Skeletal muscle tissue (tissue), 4 donors: ENCODE data around the gene SRP14. TPM values are rescaled to one million over a fixed set of nuclear protein-coding genes. Genes with fewer than 3 reads are reported as not detected.
"Not testable (repeated sequence)": the region's sequence is repeated elsewhere in the genome, so short reads cannot be mapped to it uniquely, and the experiment has no call there.

Source experiments
- H3K27ac ChIP-seq: one replicate; pipeline ENCODE4 v1.7.0; 2013; ENCODE audit warnings: mild to moderate bottlenecking, low read depth, low read length, inconsistent platforms
- H3K27me3 ChIP-seq, 3 donors: one replicate each; pipeline ENCODE4 v1.7.0; 2013; ENCODE audit warnings: low read length in 3 of 3; ENCODE audit not compliant: control insufficient read depth in 3 of 3, insufficient read depth in 3 of 3
- H3K36me3 ChIP-seq, 3 donors: one replicate each; pipeline ENCODE4 v1.7.0; 2013; ENCODE audit warnings: low read length in 3 of 3; ENCODE audit not compliant: control insufficient read depth in 3 of 3, insufficient read depth in 3 of 3
- H3K4me1 ChIP-seq, 3 donors: one replicate each; pipeline ENCODE4 v1.7.0; 2013; ENCODE audit warnings: low read length in 3 of 3, mild to moderate bottlenecking in 3 of 3; ENCODE audit not compliant: control insufficient read depth in 3 of 3, insufficient read depth in 3 of 3
- H3K4me3 ChIP-seq, 3 donors: one replicate each; pipeline ENCODE4 v1.7.0; 2013; ENCODE audit warnings: low read length in 3 of 3
- H3K9ac ChIP-seq, 3 donors: one replicate each; pipeline ENCODE4 v1.7.0; 2013; ENCODE audit warnings: low read length in 3 of 3, mild to moderate bottlenecking in 3 of 3, moderate library complexity in 2 of 3, low read depth in 1 of 3
- H3K9me3 ChIP-seq, 3 donors: one replicate each; pipeline ENCODE4 v1.7.0; 2013; ENCODE audit warnings: low read length in 3 of 3; ENCODE audit not compliant: control insufficient read depth in 3 of 3
- total RNA-seq: library from RNA; depleted of rRNA; stranded (reverse); fragments of >200 nt; gene quantifications from one replicate; pipeline ENCODE4 v1.2.3, GENCODE V29; 2014
- donor health status: Osteomylitis.

Gene SRP14
- total RNA-seq, 1 donor from 2014 or later: 72.5 TPM

- H3K4me1 ChIP-seq: peaks cover 0 to 4% (median 4%) of the 10 kb centered on the region in 3 donors
- no peaks in the 10 kb centered on the region for H3K27me3 ChIP-seq
- H3K9ac ChIP-seq: no peak overlapping the region
- H3K36me3 ChIP-seq: peaks cover 28 to 81% (median 69%) of the 10 kb centered on the region in 3 donors
- no peaks in the 10 kb centered on the region for H3K9me3 ChIP-seq
- no peak overlapping the region for H3K27ac ChIP-seq
- H3K4me3 ChIP-seq: no peak overlapping the region
These were observed 8.7 kb downstream of the SRP14 start for GRCh38 chr15:40029979-40030893.

- Histone ChIP-seq H3K4me1 (peaks cover 0 to 4% (median 4%) of the 10 kb centered on the region in 3 donors), H3K9me3 (no peaks in the 10 kb centered on the region), H3K27me3 (no peaks in the 10 kb centered on the region), H3K36me3 (peaks cover 18 to 75% (median 63%) of the 10 kb centered on the region in 3 donors), H3K9ac (no peak overlapping the region), H3K4me3 (no peak overlapping the region), H3K27ac (no peak overlapping the region)
These were observed 10.1 kb downstream of the SRP14 start for GRCh38 chr15:40028853-40029252.

GRCh38 chr15:40028193-40028592, 10.8 kb downstream of the SRP14 start:
- Histone ChIP-seq H3K4me3 (no peak overlapping the region), H3K36me3 (peaks cover 18 to 70% (median 64%) of the 10 kb centered on the region in 3 donors), H3K9ac (no peak overlapping the region), H3K27me3 (no peaks in the 10 kb centered on the region), H3K4me1 (peaks cover 0 to 4% (median 4%) of the 10 kb centered on the region in 3 donors), H3K27ac (peak overlapping the region; percentile 34), H3K9me3 (no peaks in the 10 kb centered on the region)

GRCh38 chr15:40016224-40016865, 22.6 kb downstream of the SRP14 start:
- H3K9me3 ChIP-seq: no peaks in the 10 kb centered on the region
- H3K27me3 ChIP-seq: no peaks in the 10 kb centered on the region
- peaks cover 28 to 59% (median 28%) of the 10 kb centered on the region in 3 donors for H3K36me3 ChIP-seq
- no peak overlapping the region for H3K4me3 ChIP-seq
- H3K4me1 ChIP-seq: peaks cover 0 to 10% (median 10%) of the 10 kb centered on the region in 3 donors
- H3K27ac ChIP-seq: no peak overlapping the region
- H3K9ac ChIP-seq: no peak overlapping the region

GRCh38 chr15:40014390-40014789, 24.6 kb downstream of the SRP14 start:
- H3K27ac ChIP-seq: no peak overlapping the region
- H3K9ac ChIP-seq: no peak overlapping the region
- H3K4me1 ChIP-seq: peaks cover 0 to 10% (median 10%) of the 10 kb centered on the region in 3 donors
- peaks cover 25 to 53% (median 29%) of the 10 kb centered on the region in 3 donors for H3K36me3 ChIP-seq
- H3K27me3 ChIP-seq: no peaks in the 10 kb centered on the region
- H3K9me3 ChIP-seq: no peaks in the 10 kb centered on the region
- no peak overlapping the region for H3K4me3 ChIP-seq

- peaks cover 24 to 50% (median 28%) of the 10 kb centered on the region in 3 donors for H3K36me3 ChIP-seq
- H3K27me3 ChIP-seq, H3K27ac ChIP-seq, H3K9me3 ChIP-seq, H3K4me1 ChIP-seq, H3K9ac ChIP-seq, H3K4me3 ChIP-seq: not testable (repeated sequence)
These were observed 25.6 kb downstream of the SRP14 start for GRCh38 chr15:40013372-40013771.

- H3K9ac ChIP-seq: no peak overlapping the region
These were observed 27.7 kb downstream of the SRP14 start for GRCh38 chr15:40011303-40011702.

GRCh38 chr15:40010686-40011085, 28.3 kb downstream of the SRP14 start:
- Histone ChIP-seq H3K9me3 (no peaks in the 10 kb centered on the region), H3K4me1 (no peaks in the 10 kb centered on the region), H3K4me3 (no peak overlapping the region), H3K27ac (no peak overlapping the region), H3K27me3 (no peaks in the 10 kb centered on the region), H3K9ac (no peak overlapping the region), H3K36me3 (peaks cover 26 to 56% (median 38%) of the 10 kb centered on the region in 3 donors)

More at GRCh38 chr15:40011303-40011702, 27.7 kb downstream of the SRP14 start:
- H3K27ac ChIP-seq: no peak overlapping the region
- H3K4me3 ChIP-seq: no peak overlapping the region
- H3K4me1 ChIP-seq: peaks cover 0 to 6% (median 3%) of the 10 kb centered on the region in 3 donors
- no peaks in the 10 kb centered on the region for H3K27me3 ChIP-seq
- peaks cover 26 to 58% (median 38%) of the 10 kb centered on the region in 3 donors for H3K36me3 ChIP-seq
- no peaks in the 10 kb centered on the region for H3K9me3 ChIP-seq

- Histone ChIP-seq H3K4me1 (no peaks in the 10 kb centered on the region), H3K27me3 (no peaks in the 10 kb centered on the region), H3K36me3 (peaks cover 31 to 63% (median 54%) of the 10 kb centered on the region in 3 donors), H3K9me3 (no peaks in the 10 kb centered on the region), H3K27ac (no peak overlapping the region), H3K9ac (no peak overlapping the region), H3K4me3 (no peak overlapping the region)
These were observed 30.8 kb downstream of the SRP14 start for GRCh38 chr15:40008061-40008765.
